Activated T-helper 17 cell treated with anti-CD3 and anti-CD28 coated beads, Interleukin-2, amount 50 U/mL, for 72 hours (primary cell): ENCODE data around the gene SH3BGRL2. TPM values are rescaled to one million over a fixed set of nuclear protein-coding genes. Genes with fewer than 3 reads are reported as not detected.
"Not testable (repeated sequence)": the region's sequence is repeated elsewhere in the genome, so short reads cannot be mapped to it uniquely, and the experiment has no call there.

Experiments
- ATAC-seq: fragments of 150-1000 bp; cut with Tn5 transposase; replicated peaks from 2 replicates; pipeline ENCODE4 v1.10.0; 2021; ENCODE audit warnings: mild to moderate bottlenecking, moderate library complexity
- H3K27ac Mint-ChIP-seq: one replicate; pipeline ENCODE4 v1.8.0; 2022; ENCODE audit warnings: mixed read lengths
- H3K27me3 Mint-ChIP-seq: one replicate; pipeline ENCODE4 v1.8.0; 2022; ENCODE audit warnings: mixed read lengths
- H3K36me3 Mint-ChIP-seq: one replicate; pipeline ENCODE4 v1.8.0; 2022; ENCODE audit warnings: low read depth, mild to moderate bottlenecking, mixed read lengths
- H3K4me1 Mint-ChIP-seq: one replicate; pipeline ENCODE4 v1.8.0; 2022; ENCODE audit warnings: mixed read lengths
- H3K4me3 Mint-ChIP-seq: one replicate; pipeline ENCODE4 v1.8.0; 2022; ENCODE audit warnings: mild to moderate bottlenecking, mixed read lengths
- H3K9me3 Mint-ChIP-seq: one replicate; pipeline ENCODE4 v1.8.0; 2022; ENCODE audit warnings: mixed read lengths
- total RNA-seq, 2 donors: library from RNA; stranded (reverse); gene quantifications; one replicate each; pipeline ENCODE4 v1.2.3, GENCODE V29; 2022

Gene SH3BGRL2
- total RNA-seq, 2 donors from 2014 or later, result 0.06 to 0.24 TPM

GRCh38 chr6:79712144-79712543 is 81.0 kb downstream of the SH3BGRL2 start:
- Mint-ChIP-seq H3K27ac (no peak overlapping the region), H3K27me3 (peaks cover 7% of the 10 kb centered on the region), H3K4me3 (no peak overlapping the region), H3K9me3 (no peaks in the 10 kb centered on the region), H3K4me1 (no peaks in the 10 kb centered on the region), H3K36me3 (no peaks in the 10 kb centered on the region)
- ATAC-seq, result no peak

GRCh38 chr6:79712616-79713135 is 81.5 kb downstream of the SH3BGRL2 start:
- Mint-ChIP-seq H3K27ac (no peak overlapping the region), H3K9me3 (no peaks in the 10 kb centered on the region), H3K4me1 (no peaks in the 10 kb centered on the region), H3K4me3 (no peak overlapping the region), H3K27me3 (peaks cover 7% of the 10 kb centered on the region), H3K36me3 (no peaks in the 10 kb centered on the region)
- ATAC-seq, result no peak

GRCh38 chr6:79713701-79714322 is 82.7 kb downstream of the SH3BGRL2 start:
- no peaks in the 10 kb centered on the region for H3K36me3 Mint-ChIP-seq
- ATAC-seq, result peak; percentile 58
- no peaks in the 10 kb centered on the region for H3K9me3 Mint-ChIP-seq
- no peaks in the 10 kb centered on the region for H3K4me1 Mint-ChIP-seq
- no peak overlapping the region for H3K4me3 Mint-ChIP-seq
- H3K27ac Mint-ChIP-seq, result no peak overlapping the region
- peaks cover 7% of the 10 kb centered on the region for H3K27me3 Mint-ChIP-seq

GRCh38 chr6:79717989-79718388 is 86.9 kb downstream of the SH3BGRL2 start:
- H3K27me3 Mint-ChIP-seq, result peaks cover 6% of the 10 kb centered on the region
- H3K4me3 Mint-ChIP-seq, result no peak overlapping the region
- H3K27ac Mint-ChIP-seq, result no peak overlapping the region
- H3K9me3 Mint-ChIP-seq, result no peaks in the 10 kb centered on the region
- ATAC-seq, result no peak
- H3K4me1 Mint-ChIP-seq, result no peaks in the 10 kb centered on the region
- H3K36me3 Mint-ChIP-seq, result no peaks in the 10 kb centered on the region

- no peaks in the 10 kb centered on the region for H3K4me1 Mint-ChIP-seq
- no peak overlapping the region for H3K4me3 Mint-ChIP-seq
Measured at GRCh38 chr6:79718509-79719247, 87.5 kb downstream of the SH3BGRL2 start.

GRCh38 chr6:79719248-79719960 is 88.3 kb downstream of the SH3BGRL2 start:
- no peaks in the 10 kb centered on the region for H3K36me3 Mint-ChIP-seq
- no peak overlapping the region for H3K27ac Mint-ChIP-seq
- H3K4me3 Mint-ChIP-seq, result no peak overlapping the region
- peaks cover 5% of the 10 kb centered on the region for H3K9me3 Mint-ChIP-seq
- no peaks in the 10 kb centered on the region for H3K4me1 Mint-ChIP-seq
- peaks cover 17% of the 10 kb centered on the region for H3K27me3 Mint-ChIP-seq
- peak; percentile 35 for ATAC-seq

More at GRCh38 chr6:79718509-79719247, 87.5 kb downstream of the SH3BGRL2 start:
- H3K9me3 Mint-ChIP-seq, result no peaks in the 10 kb centered on the region
- H3K27me3 Mint-ChIP-seq, result peaks cover 10% of the 10 kb centered on the region
- H3K27ac Mint-ChIP-seq, result no peak overlapping the region
- ATAC-seq, result no peak
- H3K36me3 Mint-ChIP-seq, result no peaks in the 10 kb centered on the region

DNA sequence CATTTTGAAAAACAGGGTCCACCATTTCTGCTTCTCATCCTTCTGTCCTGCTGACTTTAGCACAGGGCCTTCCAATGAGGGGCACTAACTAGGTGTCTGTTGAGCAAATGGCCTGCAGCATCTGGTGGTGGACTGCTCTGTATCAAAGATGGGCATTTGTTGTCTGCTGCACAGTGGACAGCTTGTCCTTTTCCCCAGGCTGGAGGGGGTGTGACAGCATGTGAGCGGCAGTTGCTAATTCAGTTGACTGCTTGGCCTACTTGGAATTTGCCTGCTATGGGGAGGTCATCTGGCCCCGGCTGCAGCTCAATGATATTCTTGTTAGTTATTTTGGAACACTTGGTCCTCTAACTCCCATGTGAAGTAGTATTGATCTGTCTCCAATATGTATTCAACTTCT is 93.7 kb downstream of the SH3BGRL2 start:
- Mint-ChIP-seq H3K4me3 (no peak overlapping the region), H3K27ac (no peak overlapping the region), H3K9me3 (peaks cover 6% of the 10 kb centered on the region), H3K4me1 (no peaks in the 10 kb centered on the region), H3K27me3 (peaks cover 32% of the 10 kb centered on the region), H3K36me3 (no peaks in the 10 kb centered on the region)
- no peak for ATAC-seq

DNA sequence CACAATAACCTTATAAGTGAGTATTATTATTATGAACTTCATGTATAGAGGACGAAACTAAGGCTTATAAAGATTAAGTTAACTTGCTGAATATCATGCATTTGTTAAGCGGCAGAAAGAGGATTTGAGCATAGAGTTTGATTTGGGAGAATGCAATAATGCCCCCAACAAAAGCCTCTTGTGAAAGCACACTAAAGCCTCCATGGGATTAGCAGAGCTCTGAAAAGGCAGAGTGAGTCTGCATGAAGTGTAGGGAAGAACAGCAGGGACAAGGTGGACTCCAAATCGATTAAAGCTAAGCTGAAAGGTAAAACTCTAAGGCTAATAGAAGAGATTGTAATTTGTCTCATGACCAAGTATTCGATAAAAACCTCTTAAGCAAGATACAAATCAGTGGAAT is 100.3 kb downstream of the SH3BGRL2 start:
- ATAC-seq, result no peak
- Mint-ChIP-seq H3K36me3 (no peaks in the 10 kb centered on the region), H3K4me1 (no peaks in the 10 kb centered on the region), H3K27ac (no peak overlapping the region), H3K9me3 (no peaks in the 10 kb centered on the region), H3K27me3 (peaks cover 27% of the 10 kb centered on the region), H3K4me3 (no peak overlapping the region)

GRCh38 chr6:79733388-79733787 is 102.3 kb downstream of the SH3BGRL2 start:
- no peaks in the 10 kb centered on the region for H3K4me1 Mint-ChIP-seq
- ATAC-seq, result no peak
- no peak overlapping the region for H3K4me3 Mint-ChIP-seq
- H3K27ac Mint-ChIP-seq, result no peak overlapping the region
- H3K9me3 Mint-ChIP-seq, result no peaks in the 10 kb centered on the region
- no peaks in the 10 kb centered on the region for H3K36me3 Mint-ChIP-seq
- peaks cover 17% of the 10 kb centered on the region for H3K27me3 Mint-ChIP-seq

GRCh38 chr6:79734374-79734773 is 103.2 kb downstream of the SH3BGRL2 start:
- no peak overlapping the region for H3K27ac Mint-ChIP-seq
- H3K27me3 Mint-ChIP-seq, result peaks cover 17% of the 10 kb centered on the region
- H3K4me3 Mint-ChIP-seq, result no peak overlapping the region
- no peaks in the 10 kb centered on the region for H3K36me3 Mint-ChIP-seq
- ATAC-seq, result no peak
- no peaks in the 10 kb centered on the region for H3K9me3 Mint-ChIP-seq
- no peaks in the 10 kb centered on the region for H3K4me1 Mint-ChIP-seq

DNA sequence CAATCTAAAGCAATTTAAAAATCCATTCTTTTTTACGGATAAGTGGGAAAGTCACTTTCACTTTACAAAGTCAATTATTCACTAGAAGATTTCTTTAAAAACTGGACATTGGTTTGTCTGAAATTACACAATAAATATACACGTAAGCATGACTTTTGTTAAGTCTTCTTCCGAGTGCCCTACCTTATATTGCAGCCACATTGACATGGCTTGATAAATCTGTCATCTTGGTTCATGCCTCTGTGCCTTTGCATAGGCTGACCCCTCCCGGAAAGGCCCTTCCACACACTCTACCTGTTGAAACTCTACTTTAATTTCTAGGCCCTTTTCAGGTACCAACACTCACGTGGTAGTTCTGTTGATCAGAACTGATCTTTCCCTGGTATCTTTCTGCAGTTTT is 104.1 kb downstream of the SH3BGRL2 start:
- Mint-ChIP-seq H3K4me1 (no peaks in the 10 kb centered on the region), H3K27ac (no peak overlapping the region), H3K9me3 (no peaks in the 10 kb centered on the region), H3K4me3 (no peak overlapping the region), H3K27me3 (peaks cover 17% of the 10 kb centered on the region), H3K36me3 (no peaks in the 10 kb centered on the region)
- no peak for ATAC-seq

DNA sequence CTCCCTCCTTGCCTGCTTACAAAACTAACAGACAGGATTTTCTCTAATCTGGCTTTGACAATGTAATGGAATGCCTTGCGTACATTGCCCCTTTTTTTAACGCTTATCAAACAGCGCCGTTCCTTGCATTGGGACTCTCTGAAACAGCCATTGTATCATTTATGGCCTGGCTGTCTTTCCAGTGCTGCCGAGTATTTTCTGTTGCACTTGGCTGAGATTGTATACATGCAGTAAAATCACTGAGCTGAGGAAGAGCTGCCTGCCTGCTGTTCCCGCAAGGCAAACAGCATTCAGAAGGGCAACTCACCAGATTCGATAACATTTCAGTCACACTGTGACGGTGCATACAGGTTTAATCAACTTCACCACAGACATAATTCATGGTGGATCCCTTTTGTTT is 106.0 kb downstream of the SH3BGRL2 start:
- no peaks in the 10 kb centered on the region for H3K4me1 Mint-ChIP-seq
- H3K9me3 Mint-ChIP-seq, result no peaks in the 10 kb centered on the region
- H3K36me3 Mint-ChIP-seq, result no peaks in the 10 kb centered on the region
- ATAC-seq, result no peak
- no peak overlapping the region for H3K4me3 Mint-ChIP-seq
- H3K27ac Mint-ChIP-seq, result no peak overlapping the region
- peaks cover 9% of the 10 kb centered on the region for H3K27me3 Mint-ChIP-seq

GRCh38 chr6:79742030-79742429 is 110.9 kb downstream of the SH3BGRL2 start:
- Mint-ChIP-seq H3K4me3 (no peak overlapping the region), H3K27ac (no peak overlapping the region), H3K9me3 (peaks cover 4% of the 10 kb centered on the region), H3K36me3 (no peaks in the 10 kb centered on the region), H3K4me1 (no peaks in the 10 kb centered on the region), H3K27me3 (no peaks in the 10 kb centered on the region)
- ATAC-seq, result no peak

GRCh38 chr6:79745282-79745681 is 114.2 kb downstream of the SH3BGRL2 start:
- peaks cover 13% of the 10 kb centered on the region for H3K27me3 Mint-ChIP-seq
- H3K36me3 Mint-ChIP-seq, H3K4me3 Mint-ChIP-seq, H3K4me1 Mint-ChIP-seq, ATAC-seq, H3K27ac Mint-ChIP-seq, H3K9me3 Mint-ChIP-seq: not testable (repeated sequence)

DNA sequence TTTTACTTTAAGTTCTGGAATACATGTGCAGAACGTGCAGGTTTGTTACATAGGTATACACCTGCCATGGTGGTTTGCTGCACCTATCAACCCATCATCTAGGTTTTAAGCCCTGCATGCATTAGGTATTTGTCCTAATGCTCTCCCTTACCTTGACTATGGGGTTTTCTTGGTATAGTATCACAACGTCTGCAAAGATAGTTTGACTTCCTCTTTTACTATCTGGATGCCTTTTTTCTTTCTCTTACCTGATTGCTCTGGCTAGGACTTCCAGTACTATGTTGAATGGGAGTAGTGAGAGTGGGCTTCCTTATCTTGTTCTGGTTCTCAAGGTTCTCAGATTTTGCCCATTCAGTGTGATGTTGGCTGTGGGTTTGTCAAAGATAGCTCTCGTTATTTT is 115.2 kb downstream of the SH3BGRL2 start:
- not testable (repeated sequence) for H3K4me1 Mint-ChIP-seq, H3K27ac Mint-ChIP-seq, H3K9me3 Mint-ChIP-seq, H3K4me3 Mint-ChIP-seq, ATAC-seq, H3K36me3 Mint-ChIP-seq
- H3K27me3 Mint-ChIP-seq, result peaks cover 17% of the 10 kb centered on the region
